HG02610 (cell line): Measurements from ENCODE around the gene PDE3A.
"Not testable (repeated sequence)": the region's sequence is repeated elsewhere in the genome, so short reads cannot be mapped to it uniquely, and the experiment has no call there.

Source experiments
- ATAC-seq: cut with Tn5 transposase; IDR thresholded peaks from one replicate; pipeline ENCODE4 v1.9.1; 2021; ENCODE audit warnings: mild to moderate bottlenecking, moderate library complexity; ENCODE audit not compliant: unreplicated experiment

Gene PDE3A

DNA sequence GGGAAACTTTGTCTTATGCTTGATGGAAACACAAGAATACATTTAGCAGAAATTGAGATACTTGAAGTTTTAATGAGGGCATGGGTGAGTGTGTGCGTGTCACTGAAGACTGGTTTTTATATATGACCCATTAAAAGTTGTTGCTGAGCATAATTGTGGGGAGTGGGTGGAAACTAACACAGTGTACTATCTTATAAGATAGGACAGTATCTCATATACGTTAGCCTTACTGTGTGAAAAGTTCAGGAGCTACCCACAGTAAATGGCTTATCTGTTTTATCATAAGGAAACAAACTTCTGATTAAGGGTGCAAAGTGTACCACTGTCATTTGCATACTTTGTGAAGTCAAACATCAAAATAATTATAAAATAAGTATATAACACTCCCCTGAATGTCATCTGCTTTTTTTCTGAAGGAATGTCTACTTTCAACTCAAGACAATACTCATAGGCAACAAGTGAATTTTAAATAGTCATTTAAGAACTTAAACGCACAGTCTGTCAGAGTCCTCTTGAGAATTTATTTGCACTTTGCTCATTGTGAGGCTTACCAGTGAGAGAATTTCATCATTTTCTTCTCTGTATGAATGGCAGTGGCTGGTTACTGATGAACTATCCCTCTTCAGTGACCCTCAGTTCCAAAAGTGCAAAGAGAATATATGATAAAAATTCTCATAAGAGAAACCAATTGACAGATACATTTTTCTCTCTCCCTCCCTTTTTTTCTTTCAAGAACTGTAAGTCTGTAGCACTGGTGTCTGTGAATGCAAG lies 4.2 kb downstream of the PDE3A start:
- ATAC-seq: no peak

DNA sequence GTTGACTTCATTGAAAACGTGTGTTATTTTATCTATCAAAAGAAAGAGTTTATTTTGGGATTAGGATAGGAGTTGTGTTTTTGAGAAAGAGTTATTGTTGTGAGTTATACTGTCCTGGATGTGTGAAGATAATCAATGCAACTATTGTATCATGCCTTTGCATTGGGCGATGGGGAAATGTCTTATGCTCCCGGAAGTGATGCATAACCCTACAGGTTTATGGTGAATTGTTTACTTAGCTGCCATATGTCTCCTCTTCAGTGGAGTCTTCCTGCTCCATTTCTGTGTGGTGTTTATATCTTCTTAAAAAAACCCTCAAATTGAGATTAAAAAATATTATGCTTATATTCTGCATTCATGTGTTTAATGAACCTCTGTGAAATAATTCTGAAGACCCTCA lies 6.5 kb downstream of the PDE3A start:
- ATAC-seq: no peak

DNA sequence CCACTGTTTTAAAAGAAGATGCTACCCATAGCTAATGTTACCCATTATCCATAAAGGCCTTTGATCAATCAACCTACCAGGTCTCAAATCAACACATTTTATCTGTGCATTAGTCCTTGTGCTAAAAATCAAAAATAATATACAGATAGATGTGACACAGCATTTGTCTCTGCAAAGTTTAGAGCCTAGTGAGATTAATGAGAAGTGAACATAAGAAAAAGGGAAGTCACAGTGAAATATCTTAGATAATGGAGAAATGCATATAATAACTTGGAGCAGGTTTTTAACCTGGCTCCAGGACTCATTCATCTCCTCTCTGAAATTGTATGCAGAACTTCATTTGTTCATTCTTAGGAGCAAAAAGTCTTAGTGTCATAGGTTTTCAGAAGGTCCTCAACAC lies 7.2 kb downstream of the PDE3A start:
- no peak for ATAC-seq

DNA sequence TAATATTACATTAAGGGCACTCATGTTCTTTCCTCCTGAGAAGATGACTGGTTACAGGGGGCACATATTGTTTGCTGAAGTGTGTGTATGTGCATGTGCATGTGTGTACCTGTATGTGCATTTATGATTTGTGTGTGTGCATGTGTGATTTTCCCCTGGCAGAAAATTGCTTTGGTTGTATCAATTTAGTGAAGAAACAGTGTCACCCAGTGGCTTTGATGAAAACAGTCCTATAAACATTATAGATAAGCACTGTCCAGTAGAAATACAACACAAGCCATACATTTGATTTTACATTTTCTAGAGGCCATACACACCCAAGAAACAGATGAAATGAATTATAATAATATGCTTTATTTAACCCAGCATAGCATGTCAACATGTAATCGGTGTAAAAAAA lies 8.6 kb downstream of the PDE3A start:
- no peak for ATAC-seq

DNA sequence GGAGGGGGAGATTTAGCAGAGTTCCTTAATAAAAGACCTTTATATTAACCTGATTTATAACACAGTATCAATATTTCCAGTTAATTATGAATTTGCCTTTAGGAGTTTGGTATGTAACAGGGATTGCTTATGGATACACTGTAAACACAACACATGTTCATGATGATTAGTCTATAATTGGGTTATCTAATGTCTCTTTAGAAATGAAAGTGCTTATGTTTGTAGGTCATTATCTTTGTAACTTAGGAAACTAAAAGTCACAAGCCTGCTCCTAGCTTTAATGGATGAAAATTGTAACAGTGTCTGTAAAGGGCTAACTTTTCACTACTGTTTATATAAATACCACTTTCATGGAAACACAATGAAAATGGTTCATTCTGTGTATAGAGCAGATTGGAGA lies 9.4 kb downstream of the PDE3A start:
- no peak for ATAC-seq

DNA sequence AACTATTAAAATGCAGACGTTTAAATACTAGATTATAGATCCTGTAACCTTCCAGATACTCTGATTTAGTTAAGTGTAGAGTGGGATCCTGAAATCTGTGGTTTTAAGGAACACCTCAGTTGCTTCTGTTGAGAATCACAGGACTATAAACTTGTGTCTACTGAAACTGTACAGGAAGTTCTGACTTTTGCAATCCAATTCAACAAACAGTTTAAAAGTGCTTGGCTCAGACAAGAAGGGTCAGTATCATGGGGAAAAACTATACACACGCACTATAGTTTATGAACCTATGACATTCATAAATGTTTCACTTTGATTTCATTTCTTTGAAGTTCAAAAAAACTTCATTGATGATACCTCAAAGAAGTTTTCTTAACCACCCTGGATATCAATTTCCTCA lies 13.8 kb downstream of the PDE3A start:
- ATAC-seq: no peak

DNA sequence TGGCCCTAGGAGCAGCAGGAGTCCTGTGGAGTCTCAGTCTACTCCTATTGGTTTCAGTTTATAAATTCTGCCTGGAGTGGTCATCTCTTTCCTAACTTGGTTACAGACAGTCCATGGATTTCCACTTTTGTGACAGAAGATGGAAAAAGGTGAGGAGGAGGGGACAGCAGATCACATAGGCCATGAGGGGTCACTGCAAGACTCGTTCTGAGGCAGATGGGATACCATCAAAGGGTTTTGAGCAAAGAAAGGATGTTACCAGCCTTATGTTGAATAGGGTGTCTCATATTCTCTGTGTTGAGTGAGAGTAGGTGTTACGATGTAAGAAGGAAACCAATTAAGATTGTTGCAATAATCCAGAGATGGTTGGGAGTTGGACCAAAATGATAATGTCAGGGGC lies 15.3 kb downstream of the PDE3A start:
- ATAC-seq: no peak

DNA sequence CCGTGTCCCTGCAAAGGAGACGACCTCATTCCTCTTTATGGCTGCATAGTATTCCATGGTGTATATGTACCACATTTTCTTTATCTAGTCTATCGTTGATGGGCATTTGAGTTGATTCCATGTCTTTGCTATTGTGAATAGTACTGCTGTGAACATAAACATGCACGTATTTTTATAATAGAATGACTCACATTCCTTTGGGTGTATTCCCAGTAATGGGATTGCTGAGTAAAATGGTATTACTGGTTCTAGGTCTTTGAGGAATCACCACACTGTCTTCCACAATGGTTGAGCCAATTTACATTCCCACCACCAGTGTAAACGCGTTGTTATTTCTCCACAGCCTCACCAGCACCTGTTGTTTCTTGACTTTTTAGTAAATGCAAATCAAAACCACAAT lies 16.5 kb downstream of the PDE3A start:
- not testable (repeated sequence) for ATAC-seq

DNA sequence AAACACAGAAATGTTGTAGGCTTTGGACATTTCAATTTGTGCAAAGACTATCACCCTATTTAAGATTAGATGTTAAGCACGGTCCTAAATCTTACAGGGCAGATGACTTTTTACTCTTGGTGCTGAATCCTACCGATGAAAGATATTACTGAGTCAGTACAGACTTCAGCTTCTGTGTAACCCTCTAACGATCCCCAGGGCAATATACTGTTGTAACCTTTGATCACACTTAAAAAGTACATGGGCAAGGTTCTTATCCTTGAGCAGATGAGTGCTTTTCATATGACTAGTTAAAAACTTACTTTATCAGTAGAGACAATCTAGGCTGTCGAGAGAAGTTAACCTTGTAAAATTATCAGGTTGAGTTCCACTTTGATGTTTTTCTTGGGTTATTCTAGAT lies 22.5 kb downstream of the PDE3A start:
- ATAC-seq: no peak

DNA sequence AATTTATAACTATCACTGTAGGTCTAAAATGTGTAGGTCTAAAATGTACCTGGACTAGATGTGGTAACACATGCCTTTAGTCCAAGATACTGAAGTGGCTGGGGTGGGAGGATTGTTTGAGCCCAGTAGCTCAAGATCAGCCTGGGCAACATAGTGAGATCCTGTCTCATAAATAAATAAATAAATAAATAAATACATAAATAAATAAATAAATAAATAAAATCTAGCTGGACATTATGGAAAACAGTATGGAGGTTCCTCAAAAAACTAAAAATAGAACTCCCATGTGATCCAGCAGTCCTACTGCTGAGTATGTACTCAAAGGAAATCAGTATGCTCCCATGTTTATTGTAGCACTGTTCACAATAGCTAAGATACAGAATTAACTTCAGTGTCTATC lies 24.0 kb downstream of the PDE3A start:
- no peak for ATAC-seq

DNA sequence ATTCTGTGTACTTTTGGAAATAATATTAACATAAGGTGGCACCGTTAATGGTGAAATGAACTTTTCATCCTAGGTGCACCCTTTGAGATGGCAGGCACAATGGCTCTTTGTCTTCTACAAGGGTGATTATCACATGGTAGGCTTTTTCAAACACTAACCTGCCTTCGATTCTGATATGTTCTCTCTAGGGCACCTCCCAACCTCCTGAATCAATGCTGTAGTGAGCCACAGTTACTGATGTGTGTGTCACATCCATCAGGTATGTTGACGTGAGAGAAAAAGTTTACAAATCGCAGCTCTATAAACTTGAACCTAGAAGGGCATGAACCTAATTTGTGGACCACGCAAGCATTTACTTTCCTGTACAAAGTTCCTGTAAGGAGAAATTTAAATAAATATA lies 25.4 kb downstream of the PDE3A start:
- no peak for ATAC-seq

DNA sequence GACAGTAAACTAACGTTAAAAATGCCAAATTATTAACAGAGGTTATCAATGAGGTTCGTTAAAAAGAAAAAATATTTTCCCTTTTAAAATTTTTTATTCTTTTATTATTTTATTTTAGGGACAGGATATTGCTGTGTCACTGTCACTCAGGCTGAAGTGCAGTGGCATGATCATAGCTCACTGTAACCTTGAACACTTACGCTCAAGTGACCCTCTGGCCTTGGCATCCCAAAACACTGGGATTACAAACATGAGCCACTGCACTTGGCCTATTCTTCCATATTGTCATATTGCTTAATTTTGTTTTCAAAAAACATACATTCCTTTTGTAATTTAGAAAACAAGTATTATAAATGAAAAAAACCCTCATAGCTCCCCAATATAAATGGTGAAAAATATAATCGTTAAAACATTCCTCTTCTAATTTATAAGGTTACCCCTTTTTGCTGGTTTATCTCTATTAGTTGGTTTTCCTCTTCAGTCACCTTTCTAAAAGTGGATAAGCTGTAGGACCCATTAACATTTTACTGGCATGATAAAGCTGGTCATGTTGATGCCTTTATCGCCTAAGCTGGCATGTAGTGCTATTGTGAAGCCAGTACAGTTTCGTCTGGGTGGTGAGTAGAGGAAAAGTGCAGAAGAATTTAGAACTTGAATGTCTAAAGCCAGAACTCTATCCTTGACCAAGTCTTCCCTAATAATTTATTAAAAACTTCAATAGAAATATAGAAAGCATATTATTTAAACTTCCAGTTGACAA lies 27.6 kb downstream of the PDE3A start:
- no peak for ATAC-seq

DNA sequence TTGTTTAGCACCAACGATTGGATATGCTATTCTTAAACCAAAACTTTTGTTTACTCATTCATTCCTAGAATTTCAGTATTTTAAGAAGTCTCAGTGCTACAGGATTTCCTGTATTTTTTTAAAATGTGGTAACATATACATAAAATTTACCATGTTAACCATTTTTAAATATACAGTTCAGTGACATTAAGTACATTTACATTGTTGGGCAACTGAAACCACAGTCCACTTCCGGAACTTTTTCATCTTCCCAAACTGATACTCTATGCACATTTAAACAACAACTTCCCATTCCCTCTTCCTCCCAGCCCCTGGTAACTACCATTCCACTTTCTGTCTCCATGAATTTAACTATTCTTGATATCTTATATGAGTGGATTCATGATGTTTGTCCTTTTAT lies 30.3 kb downstream of the PDE3A start:
- no peak for ATAC-seq

DNA sequence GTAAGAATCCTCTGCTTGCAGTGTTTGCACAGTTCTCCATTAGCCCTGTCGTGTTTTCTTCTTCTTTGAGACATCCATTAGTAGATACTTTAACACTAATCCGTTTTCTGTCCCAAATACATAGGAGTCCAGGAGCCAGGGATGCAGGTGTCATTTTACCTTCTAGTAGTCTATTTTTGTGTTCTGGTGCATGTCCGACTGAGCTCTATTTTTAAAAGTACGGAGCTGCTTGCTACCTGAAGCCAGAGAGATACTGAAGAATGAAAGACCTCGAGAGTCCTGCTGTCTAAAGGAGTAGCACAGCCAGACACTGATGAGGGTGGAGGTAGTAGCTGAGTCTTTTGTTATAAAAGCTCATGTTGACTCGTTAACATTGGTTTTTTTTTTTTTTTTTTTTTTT lies 31.7 kb downstream of the PDE3A start:
- no peak for ATAC-seq

DNA sequence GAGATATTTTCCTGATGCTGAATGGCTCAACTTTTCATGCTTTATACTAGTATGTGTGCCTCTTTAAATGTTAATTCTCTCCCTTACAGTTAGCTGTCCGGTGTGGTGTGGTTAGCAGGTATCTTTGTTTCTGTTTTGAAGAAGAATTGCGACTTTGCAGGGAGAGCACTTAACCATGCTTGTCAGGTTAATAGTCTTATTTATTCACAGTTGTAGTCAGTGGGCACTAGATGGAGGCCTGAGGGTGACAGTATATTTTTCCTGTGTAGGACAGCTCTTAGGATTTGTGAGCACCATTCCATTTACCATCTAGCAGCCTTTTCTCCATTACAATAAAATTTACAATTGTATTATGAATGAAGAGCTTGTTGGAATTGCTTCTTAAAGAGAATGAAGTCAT lies 34.9 kb downstream of the PDE3A start:
- ATAC-seq: no peak

DNA sequence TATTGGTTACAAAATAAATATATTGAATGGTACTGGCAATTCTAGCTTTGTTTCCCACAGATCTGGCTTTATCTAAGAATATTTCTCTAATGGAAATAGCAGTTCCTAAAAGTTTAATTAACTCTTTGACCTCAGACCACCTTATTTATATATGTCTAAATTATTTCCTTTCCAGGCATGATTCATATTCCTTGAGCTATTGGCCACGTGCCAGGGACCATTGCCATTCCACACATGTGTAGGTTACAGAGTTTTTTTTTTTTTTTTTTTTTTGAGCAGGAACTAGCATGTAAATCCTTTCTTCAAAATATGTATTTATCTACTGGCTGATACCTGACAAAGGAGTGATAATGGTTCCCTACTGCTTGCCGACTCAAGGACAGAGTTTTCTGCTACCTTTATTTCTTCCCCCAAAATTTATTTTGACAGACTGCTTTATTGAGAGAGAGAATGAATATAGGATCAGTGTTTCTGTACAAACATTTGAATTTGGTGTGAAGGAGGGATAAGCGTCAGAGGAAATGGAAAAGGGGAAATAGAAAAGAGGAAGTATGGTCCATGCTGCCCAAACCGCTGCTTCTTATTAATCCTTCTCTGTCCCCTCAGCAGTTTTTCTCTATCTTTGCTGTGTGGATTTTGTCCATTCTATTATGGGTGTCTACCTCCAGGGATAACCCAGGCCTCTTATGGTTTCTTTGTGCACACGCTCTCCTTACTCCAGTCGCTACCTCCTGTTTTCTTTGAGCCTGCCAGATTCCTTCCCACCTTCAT lies 36.4 kb downstream of the PDE3A start:
- ATAC-seq: no peak

DNA sequence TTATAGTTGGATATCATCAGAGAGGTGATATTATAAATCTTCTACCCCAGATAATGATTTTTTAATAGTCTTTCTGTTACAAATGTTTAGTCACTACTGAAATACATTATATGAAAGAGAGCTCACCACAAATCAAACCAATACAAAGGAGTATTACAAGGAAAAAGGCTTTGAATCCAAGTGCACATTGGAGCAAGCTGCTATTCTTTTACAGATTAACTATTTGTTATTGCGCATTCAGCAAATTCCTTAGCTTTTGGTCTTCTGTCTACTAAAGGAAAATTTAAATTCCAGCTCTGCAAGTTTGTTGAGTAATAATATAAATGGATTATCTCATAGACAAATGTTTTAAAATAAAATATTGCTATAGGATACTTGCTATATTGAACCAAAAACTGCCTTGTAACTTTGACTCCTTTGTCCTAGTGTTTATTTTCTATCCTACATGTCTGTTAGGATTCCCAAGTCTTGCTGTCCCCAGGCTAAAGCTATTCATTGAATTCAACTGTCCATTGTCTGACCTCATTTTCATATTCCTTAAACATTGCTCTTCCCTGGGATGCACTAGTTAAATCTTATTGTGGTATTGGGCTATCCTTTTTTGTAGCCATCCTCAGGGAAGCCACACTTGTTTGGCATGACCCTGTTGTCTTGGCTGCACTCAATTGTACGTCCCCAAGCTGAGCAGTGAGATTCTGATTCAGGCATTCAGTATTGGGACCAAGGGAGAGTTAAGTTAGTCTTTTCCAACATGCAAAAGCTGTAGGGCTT lies 41.5 kb downstream of the PDE3A start:
- ATAC-seq: no peak

DNA sequence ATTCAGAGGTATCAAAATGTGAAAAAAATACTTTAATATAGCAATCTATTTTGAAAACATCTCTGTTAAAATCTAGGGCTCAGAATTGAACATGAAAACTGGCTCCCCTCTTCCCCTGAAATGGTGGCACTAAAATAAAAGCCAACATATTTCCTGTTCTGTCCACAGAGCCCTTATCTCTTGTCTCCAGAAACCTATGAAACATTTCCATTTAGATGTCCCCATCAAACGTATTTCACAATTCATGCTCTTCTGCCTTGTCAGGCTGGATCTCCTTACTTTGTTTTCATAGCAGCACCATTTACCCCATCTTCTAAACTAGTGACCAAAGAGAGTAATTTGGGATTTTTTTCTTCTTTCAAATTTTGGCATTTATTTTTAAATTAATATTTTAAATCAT lies 42.4 kb downstream of the PDE3A start:
- ATAC-seq: no peak

DNA sequence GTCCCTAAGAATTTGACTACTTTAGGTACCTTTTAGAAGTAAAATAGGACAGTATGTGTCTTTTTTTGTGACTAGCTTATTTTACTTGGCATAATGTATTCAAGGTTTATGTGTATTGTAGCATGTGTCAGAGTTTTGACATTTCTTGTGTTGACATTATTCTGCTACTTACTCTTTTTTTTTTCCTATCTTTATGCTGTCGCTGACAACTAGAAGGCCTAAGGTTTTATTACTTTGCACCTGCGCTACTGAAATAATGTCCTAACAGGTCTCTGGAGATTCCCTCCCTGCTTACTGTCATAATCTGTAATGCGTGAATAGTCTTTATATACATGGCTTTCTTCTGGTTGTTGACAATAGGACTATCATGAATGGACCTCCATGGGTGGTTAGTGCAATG lies 43.0 kb downstream of the PDE3A start:
- no peak for ATAC-seq

DNA sequence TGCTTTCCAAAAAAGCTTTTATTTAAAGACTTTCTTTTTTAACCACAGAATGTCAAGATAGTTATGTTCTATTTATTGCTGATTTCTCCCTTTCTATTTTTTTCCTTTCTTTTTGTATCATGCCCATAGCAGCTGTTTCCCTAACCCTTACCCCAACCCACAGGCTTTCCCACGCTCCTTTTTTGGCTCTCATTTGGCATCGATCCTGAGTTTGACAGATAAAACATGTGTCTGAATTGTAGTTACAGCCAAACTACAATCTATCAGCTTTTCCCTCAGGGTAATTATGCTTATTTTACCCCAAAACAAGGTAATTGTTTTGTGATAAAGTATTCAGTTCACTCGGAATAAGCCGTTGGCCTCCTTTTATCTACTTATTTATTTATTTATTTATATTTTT lies 46.7 kb downstream of the PDE3A start:
- no peak for ATAC-seq

DNA sequence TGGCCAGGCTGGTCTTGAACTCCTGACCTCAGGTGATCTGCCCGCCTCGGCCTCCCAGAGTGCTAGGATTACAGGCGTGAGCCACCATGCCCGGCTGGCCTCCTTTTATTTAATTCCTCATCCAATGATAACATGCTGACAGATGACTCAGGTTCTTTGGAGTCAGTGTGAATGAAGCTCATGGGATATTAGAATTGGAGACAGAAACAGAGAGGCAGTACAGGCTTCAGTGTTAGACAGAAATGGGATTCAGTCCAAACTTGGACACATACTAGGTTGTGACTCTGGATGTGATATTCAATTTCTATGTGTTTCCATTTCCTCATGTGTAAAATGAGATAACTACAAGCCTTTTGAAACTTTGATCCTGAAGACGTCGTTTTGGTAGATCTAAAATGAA lies 47.3 kb downstream of the PDE3A start:
- no peak for ATAC-seq
